ENCODE data around the gene ZDHHC3. TPM values are rescaled to one million over a fixed set of nuclear protein-coding genes. Genes with fewer than 3 reads are reported as not detected.

The ZDHHC3 gene
- total RNA-seq, 1 donor from 2014 or later: 63.4 TPM

- no peak for TF ChIP-seq CTCF (IDR thresholded peaks at IDR 0.05)
- Mint-ChIP-seq H3K27me3 (ENCODE audit: low read depth) (no peaks in the 10 kb centered on the region), H3K9me3 (ENCODE audit: low read depth) (no peaks in the 10 kb centered on the region), H3K4me3 (ENCODE audit: unreplicated experiment) (no peak overlapping the region), H3K4me1 (ENCODE audit: low read depth) (peaks cover 29% of the 10 kb centered on the region), H3K36me3 (ENCODE audit: low read depth) (no peaks in the 10 kb centered on the region), H3K27ac (ENCODE audit: unreplicated experiment) (peak overlapping the region; percentile 82)
- DNase-seq (ENCODE audit: low spot score): no peak
These were observed 83.3 kb downstream of the ZDHHC3 start for GRCh38 chr3:44892689-44893088.

GRCh38 chr3:44890852-44891251 is 85.1 kb downstream of the ZDHHC3 start:
- peaks cover 39% of the 10 kb centered on the region for H3K4me1 Mint-ChIP-seq (ENCODE audit: low read depth)
- H3K27me3 Mint-ChIP-seq (ENCODE audit: low read depth): no peaks in the 10 kb centered on the region
- H3K4me3 Mint-ChIP-seq (ENCODE audit: unreplicated experiment): no peak overlapping the region
- H3K9me3 Mint-ChIP-seq (ENCODE audit: low read depth): no peaks in the 10 kb centered on the region
- no peaks in the 10 kb centered on the region for H3K36me3 Mint-ChIP-seq (ENCODE audit: low read depth)
- TF ChIP-seq CTCF (IDR thresholded peaks at IDR 0.05): no peak
- no peak for DNase-seq (ENCODE audit: low spot score)
- H3K27ac Mint-ChIP-seq (ENCODE audit: unreplicated experiment): no peak overlapping the region

GRCh38 chr3:44890258-44890657 is 85.7 kb downstream of the ZDHHC3 start:
- Mint-ChIP-seq H3K27ac (ENCODE audit: unreplicated experiment) (no peak overlapping the region), H3K4me1 (ENCODE audit: low read depth) (peaks cover 45% of the 10 kb centered on the region), H3K4me3 (ENCODE audit: unreplicated experiment) (no peak overlapping the region), H3K9me3 (ENCODE audit: low read depth) (no peaks in the 10 kb centered on the region), H3K27me3 (ENCODE audit: low read depth) (no peaks in the 10 kb centered on the region), H3K36me3 (ENCODE audit: low read depth) (no peaks in the 10 kb centered on the region)
- no peak for DNase-seq (ENCODE audit: low spot score)
- no peak for TF ChIP-seq CTCF (IDR thresholded peaks at IDR 0.05)

- DNase-seq (ENCODE audit: low spot score): no peak
- Mint-ChIP-seq H3K4me3 (ENCODE audit: unreplicated experiment) (no peak overlapping the region), H3K27me3 (ENCODE audit: low read depth) (no peaks in the 10 kb centered on the region), H3K36me3 (ENCODE audit: low read depth) (no peaks in the 10 kb centered on the region), H3K9me3 (ENCODE audit: low read depth) (no peaks in the 10 kb centered on the region), H3K27ac (ENCODE audit: unreplicated experiment) (peak overlapping the region; percentile 0), H3K4me1 (ENCODE audit: low read depth) (peaks cover 42% of the 10 kb centered on the region)
- no peak for TF ChIP-seq CTCF (IDR thresholded peaks at IDR 0.05)
These were observed 88.9 kb downstream of the ZDHHC3 start for GRCh38 chr3:44887101-44887500.

GRCh38 chr3:44886561-44886960 is 89.4 kb downstream of the ZDHHC3 start:
- Mint-ChIP-seq H3K4me3 (ENCODE audit: unreplicated experiment) (no peak overlapping the region), H3K36me3 (ENCODE audit: low read depth) (no peaks in the 10 kb centered on the region), H3K27ac (ENCODE audit: unreplicated experiment) (peak overlapping the region; percentile 72), H3K27me3 (ENCODE audit: low read depth) (no peaks in the 10 kb centered on the region), H3K9me3 (ENCODE audit: low read depth) (no peaks in the 10 kb centered on the region), H3K4me1 (ENCODE audit: low read depth) (peaks cover 42% of the 10 kb centered on the region)
- DNase-seq (ENCODE audit: low spot score): no peak
- no peak for TF ChIP-seq CTCF (IDR thresholded peaks at IDR 0.05)

Measured in chondrocyte (in vitro differentiated cells).